IgD-negative memory B cell (primary cell): Measurements from ENCODE around the gene PRM2. TPM values are rescaled to one million over a fixed set of nuclear protein-coding genes. Genes with fewer than 3 reads are reported as not detected.

Experiments
- H3K27ac Mint-ChIP-seq, 3 donors: one replicate each; pipeline ENCODE4 v1.8.0; 2020 to 2022; ENCODE audit warnings: mild to moderate bottlenecking in 3 of 3, mixed read lengths in 3 of 3, moderate library complexity in 1 of 3
- H3K27me3 Mint-ChIP-seq: one replicate; pipeline ENCODE4 v1.8.0; 2021; ENCODE audit warnings: mixed read lengths
- H3K36me3 Mint-ChIP-seq: one replicate; pipeline ENCODE4 v1.8.0; 2020; ENCODE audit warnings: mild to moderate bottlenecking, mixed read lengths
- H3K4me1 Mint-ChIP-seq, 3 donors: one replicate each; pipeline ENCODE4 v1.8.0; 2020 to 2022; ENCODE audit warnings: mixed read lengths in 3 of 3, mild to moderate bottlenecking in 1 of 3
- H3K4me3 Mint-ChIP-seq, 4 donors: one replicate each; pipeline ENCODE4 v1.8.0; 2020 to 2022; ENCODE audit warnings: mild to moderate bottlenecking in 4 of 4, mixed read lengths in 4 of 4, moderate library complexity in 3 of 4
- H3K9me3 Mint-ChIP-seq, 3 donors: one replicate each; pipeline ENCODE4 v1.8.0; 2020 to 2021; ENCODE audit warnings: mixed read lengths in 3 of 3, mild to moderate bottlenecking in 1 of 3
- polyA plus RNA-seq: library from polyadenylated mRNA; unstranded; fragments of 300-500 nt; fragmentation: Illumina TruSeq; gene quantifications from one replicate; pipeline ENCODE4 v1.2.3, GENCODE V29; 2021

The PRM2 gene
- polyA plus RNA-seq, 1 donor from 2014 or later, result not detected

GRCh38 chr16:11283820-11284248 lies 7.6 kb upstream of the PRM2 start:
- peaks cover 1% of the 10 kb centered on the region for H3K36me3 Mint-ChIP-seq

GRCh38 chr16:11280616-11281522 lies 4.6 kb upstream of the PRM2 start, which contains the start of gene PRM1:
Gene PRM1, minus strand, starts transcription at chr16:11281330. Its CDS starts 92 bp downstream, at chr16:11281238.
- no peaks in the 10 kb centered on the region for H3K9me3 Mint-ChIP-seq
- peaks cover 14 to 17% (median 15%) of the 10 kb centered on the region in 3 donors for H3K4me1 Mint-ChIP-seq
- peak within 1 kb of the TSS in 1 of 3 donors; percentile 47 for H3K27ac Mint-ChIP-seq
- H3K27me3 Mint-ChIP-seq, result peaks cover 5% of the 10 kb centered on the region
- H3K36me3 Mint-ChIP-seq, result peaks cover 1% of the 10 kb centered on the region
- H3K4me3 Mint-ChIP-seq, result peak within 1 kb of the TSS in 1 of 4 donors; percentile 41

More at GRCh38 chr16:11283820-11284248, 7.6 kb upstream of the PRM2 start:
- H3K27ac Mint-ChIP-seq, result peak overlapping the region in 1 of 3 donors; percentile 88
- no peaks in the 10 kb centered on the region for H3K9me3 Mint-ChIP-seq
- no peak overlapping the region for H3K4me3 Mint-ChIP-seq
- H3K27me3 Mint-ChIP-seq, result peaks cover 3% of the 10 kb centered on the region
- H3K4me1 Mint-ChIP-seq, result peaks cover 18 to 25% (median 20%) of the 10 kb centered on the region in 3 donors

GRCh38 chr16:11278681-11279628 lies 2.7 kb upstream of the PRM2 start:
- H3K9me3 Mint-ChIP-seq, result no peaks in the 10 kb centered on the region
- peak overlapping the region in 2 of 3 donors; percentile 76 to 77 for H3K27ac Mint-ChIP-seq
- H3K4me1 Mint-ChIP-seq, result peaks cover 9 to 14% (median 14%) of the 10 kb centered on the region in 3 donors
- peaks cover 1% of the 10 kb centered on the region for H3K36me3 Mint-ChIP-seq
- peaks cover 5% of the 10 kb centered on the region for H3K27me3 Mint-ChIP-seq
- no peak overlapping the region for H3K4me3 Mint-ChIP-seq

DNA sequence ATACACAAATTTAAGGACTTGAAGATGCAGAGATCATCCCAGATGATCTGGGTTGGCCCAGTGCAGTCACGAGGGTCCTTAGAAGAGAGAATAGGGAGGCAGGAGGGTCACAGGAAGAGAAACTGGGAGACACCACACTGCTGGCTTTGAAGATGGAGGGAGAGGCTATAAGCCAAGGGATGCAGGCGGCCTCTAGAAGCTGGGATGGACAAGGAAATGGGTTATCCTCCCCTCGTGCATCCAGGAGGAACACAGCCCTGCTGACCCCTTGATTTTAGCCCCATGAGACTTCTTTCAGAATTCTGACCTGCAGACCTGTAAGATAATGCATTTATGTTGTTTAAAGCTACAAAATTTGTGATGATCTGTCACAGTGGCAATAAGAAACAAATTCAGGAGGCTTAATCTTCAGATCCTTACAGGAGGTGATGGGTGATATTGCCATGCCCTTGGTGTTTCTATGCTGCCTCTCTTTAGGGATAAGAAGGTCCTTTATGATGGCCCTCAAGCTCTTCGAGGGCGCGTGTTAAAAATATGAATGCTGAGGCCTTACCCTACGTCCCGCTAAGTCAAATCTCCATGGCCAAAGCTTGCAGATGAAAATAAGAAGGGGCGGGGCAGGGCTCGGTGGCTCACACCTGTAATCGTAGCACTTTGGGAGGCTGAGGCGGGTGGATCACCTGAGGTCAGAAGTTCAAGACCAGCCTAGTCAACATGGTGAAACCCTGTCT lies 1.5 kb upstream of the PRM2 start:
- peak overlapping the region in 2 of 4 donors; percentile 4 to 47 for H3K4me3 Mint-ChIP-seq
- no peaks in the 10 kb centered on the region for H3K9me3 Mint-ChIP-seq
- peaks cover 9 to 14% (median 11%) of the 10 kb centered on the region in 3 donors for H3K4me1 Mint-ChIP-seq
- H3K27ac Mint-ChIP-seq, result no peak overlapping the region
- H3K27me3 Mint-ChIP-seq, result peaks cover 5% of the 10 kb centered on the region
- peaks cover 1% of the 10 kb centered on the region for H3K36me3 Mint-ChIP-seq

- H3K4me3 Mint-ChIP-seq, result peak overlapping the region in 1 of 4 donors; percentile 4
- H3K9me3 Mint-ChIP-seq, result no peaks in the 10 kb centered on the region
- H3K27me3 Mint-ChIP-seq, result peaks cover 7% of the 10 kb centered on the region
- H3K27ac Mint-ChIP-seq, result peak overlapping the region in 1 of 3 donors; percentile 53
- no peaks in the 10 kb centered on the region for H3K36me3 Mint-ChIP-seq
- H3K4me1 Mint-ChIP-seq, result peaks cover 9 to 11% (median 11%) of the 10 kb centered on the region in 3 donors
Measured at GRCh38 chr16:11276896-11277593, 765 bp upstream of the PRM2 start.

- Mint-ChIP-seq H3K36me3 (no peaks in the 10 kb centered on the region), H3K27ac (no peak overlapping the region), H3K9me3 (no peaks in the 10 kb centered on the region), H3K4me3 (peak overlapping the region in 1 of 4 donors; percentile 33), H3K27me3 (peaks cover 9% of the 10 kb centered on the region), H3K4me1 (peaks cover 6 to 11% (median 10%) of the 10 kb centered on the region in 3 donors)
Measured at GRCh38 chr16:11274964-11275363, 1.3 kb downstream of the PRM2 start.

DNA sequence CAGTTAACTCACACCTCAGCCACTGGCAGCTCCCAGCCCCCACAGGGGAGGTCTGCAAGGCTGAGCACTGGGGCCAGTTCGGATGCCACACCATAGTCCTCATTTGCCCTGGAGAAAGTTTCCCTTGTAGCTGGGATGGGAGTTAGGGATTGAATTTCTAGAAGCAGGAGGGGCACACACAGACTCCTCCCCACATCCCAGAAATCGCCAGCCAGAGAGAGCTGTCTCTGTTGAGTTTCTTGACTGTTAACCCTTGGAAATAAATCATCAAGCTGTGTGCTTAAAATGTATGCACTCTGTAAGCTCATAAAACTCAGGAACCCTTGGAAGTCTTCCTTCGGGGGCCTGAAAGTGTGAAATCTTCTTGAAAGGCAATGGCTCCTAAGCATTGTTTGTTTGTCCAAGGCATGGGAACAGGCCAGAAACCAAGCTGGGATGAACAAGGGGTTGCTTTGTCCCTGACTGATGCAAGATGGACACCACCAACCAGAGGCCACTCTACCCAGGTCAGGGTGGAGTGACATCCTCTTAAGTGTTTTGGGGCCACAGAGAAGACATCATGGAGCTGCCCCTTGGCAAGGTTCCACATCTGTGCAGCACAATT lies 2.5 kb downstream of the PRM2 start:
- Mint-ChIP-seq H3K36me3 (no peaks in the 10 kb centered on the region), H3K4me3 (no peak overlapping the region), H3K27me3 (peaks cover 6% of the 10 kb centered on the region), H3K9me3 (no peaks in the 10 kb centered on the region), H3K27ac (no peak overlapping the region), H3K4me1 (peaks cover 1% of the 10 kb centered on the region in 3 donors)

GRCh38 chr16:11272921-11273720 lies 3.2 kb downstream of the PRM2 start, which contains the start of gene PRM3:
Gene PRM3, minus strand, starts transcription at chr16:11273629. Its CDS starts 34 bp downstream, at chr16:11273595.
- H3K27ac Mint-ChIP-seq, result no peak within 1 kb of the TSS
- no peaks in the 10 kb centered on the region for H3K36me3 Mint-ChIP-seq
- H3K4me1 Mint-ChIP-seq, result no peaks in the 10 kb centered on the region
- H3K4me3 Mint-ChIP-seq, result peak within 1 kb of the TSS in 1 of 4 donors; percentile 45
- no peaks in the 10 kb centered on the region for H3K9me3 Mint-ChIP-seq
- H3K27me3 Mint-ChIP-seq, result peaks cover 6% of the 10 kb centered on the region

DNA sequence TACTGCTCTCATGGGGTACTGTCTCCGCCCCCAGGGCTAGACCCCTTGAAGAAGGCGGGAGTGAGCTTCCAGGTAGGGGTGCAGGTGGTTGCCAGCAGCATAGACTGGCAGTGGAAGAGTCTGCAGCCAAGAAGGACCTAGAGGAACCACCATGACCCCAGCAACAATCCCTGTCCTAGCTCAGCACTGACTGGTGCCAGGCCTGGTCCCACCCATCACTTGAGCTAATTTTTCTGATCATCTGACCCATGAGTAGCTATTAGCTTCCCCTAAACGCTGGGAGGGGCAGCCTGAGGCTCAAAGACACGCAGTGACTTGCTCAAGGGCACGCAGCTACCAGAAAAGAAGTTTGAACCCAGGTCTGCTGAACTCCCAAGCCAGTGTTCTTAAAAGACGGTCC lies 3.8 kb downstream of the PRM2 start:
- Mint-ChIP-seq H3K9me3 (no peaks in the 10 kb centered on the region), H3K4me1 (no peaks in the 10 kb centered on the region), H3K36me3 (no peaks in the 10 kb centered on the region), H3K4me3 (peak overlapping the region in 1 of 4 donors; percentile 45), H3K27me3 (peaks cover 6% of the 10 kb centered on the region), H3K27ac (no peak overlapping the region)

- Mint-ChIP-seq H3K27me3 (peaks cover 4% of the 10 kb centered on the region), H3K4me1 (no peaks in the 10 kb centered on the region), H3K36me3 (no peaks in the 10 kb centered on the region), H3K27ac (no peak overlapping the region), H3K9me3 (no peaks in the 10 kb centered on the region), H3K4me3 (no peak overlapping the region)
Measured at GRCh38 chr16:11271610-11272009, 4.7 kb downstream of the PRM2 start.

- Mint-ChIP-seq H3K4me3 (no peak overlapping the region), H3K27me3 (peaks cover 4% of the 10 kb centered on the region), H3K4me1 (no peaks in the 10 kb centered on the region), H3K36me3 (no peaks in the 10 kb centered on the region), H3K9me3 (no peaks in the 10 kb centered on the region), H3K27ac (no peak overlapping the region)
Measured at GRCh38 chr16:11270602-11271162, 5.6 kb downstream of the PRM2 start.

DNA sequence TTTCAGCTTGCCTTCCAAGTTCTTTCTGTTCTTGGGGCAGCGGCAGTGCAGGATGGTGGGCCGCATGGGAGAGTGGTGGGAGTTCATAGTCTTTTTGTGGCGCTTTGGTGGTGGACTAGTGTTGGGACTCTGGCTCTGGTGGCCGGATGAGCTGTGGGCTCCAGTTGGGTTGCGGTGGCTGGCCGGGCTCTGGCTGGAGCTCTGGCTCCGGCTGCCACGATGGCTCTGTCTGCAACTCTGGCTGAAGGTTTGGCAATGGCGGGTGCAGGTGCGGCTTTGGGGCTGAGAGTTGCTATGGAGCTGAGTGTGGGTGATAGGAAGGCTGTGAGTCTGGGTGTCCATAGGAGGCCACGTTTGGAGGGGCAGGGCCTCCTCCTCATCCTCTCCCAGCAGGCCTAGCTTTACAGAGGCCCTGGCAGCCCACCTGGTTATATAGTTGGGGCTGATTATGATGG lies 7.3 kb downstream of the PRM2 start, which contains the start of gene TNP2:
TNP2 (minus strand) TSS at position 405 of the 455 bp plus-strand sequence; CDS start at position 342, 63 bp downstream.
- Mint-ChIP-seq H3K9me3 (no peaks in the 10 kb centered on the region), H3K27me3 (peaks cover 4% of the 10 kb centered on the region), H3K36me3 (no peaks in the 10 kb centered on the region), H3K27ac (no peak within 1 kb of the TSS), H3K4me1 (peaks cover 2 to 6% (median 4%) of the 10 kb centered on the region in 3 donors), H3K4me3 (no peak within 1 kb of the TSS)
